T1000 (cell line): Measurements from ENCODE around the gene COP1.
"Not testable (repeated sequence)": the region's sequence is repeated elsewhere in the genome, so short reads cannot be mapped to it uniquely, and the experiment has no call there.

Experiments used
- DNase-seq: peaks from one replicate; lab custom pipeline; 2025; ENCODE audit warnings: mixed read lengths; lab: John Stamatoyannopoulos, UW

The COP1 gene

GRCh38 chr1:176043537-176043936 lies 163.5 kb downstream of the COP1 start:
- no peak for DNase-seq

GRCh38 chr1:176033881-176034280 lies 173.2 kb downstream of the COP1 start:
- DNase-seq: no peak

GRCh38 chr1:176033474-176033873 lies 173.6 kb downstream of the COP1 start:
- DNase-seq: no peak

GRCh38 chr1:176032040-176032645 lies 174.9 kb downstream of the COP1 start:
- DNase-seq: no peak

GRCh38 chr1:176029609-176030008 lies 177.5 kb downstream of the COP1 start:
- no peak for DNase-seq

GRCh38 chr1:176029155-176029554 lies 177.9 kb downstream of the COP1 start:
- no peak for DNase-seq

GRCh38 chr1:176027934-176028333 lies 179.2 kb downstream of the COP1 start:
- DNase-seq: not testable (repeated sequence)

- no peak for DNase-seq
Measured at GRCh38 chr1:176022574-176022973, 184.5 kb downstream of the COP1 start.

GRCh38 chr1:176017722-176018121 lies 189.4 kb downstream of the COP1 start:
- no peak for DNase-seq

GRCh38 chr1:176009951-176010350 lies 197.1 kb downstream of the COP1 start:
- no peak for DNase-seq

GRCh38 chr1:176007756-176008389 lies 199.2 kb downstream of the COP1 start:
- not testable (repeated sequence) for DNase-seq

GRCh38 chr1:175994660-175995059 lies 212.4 kb downstream of the COP1 start:
- not testable (repeated sequence) for DNase-seq

GRCh38 chr1:175992825-175993224 lies 214.3 kb downstream of the COP1 start:
- not testable (repeated sequence) for DNase-seq

- DNase-seq: not testable (repeated sequence)
Measured at GRCh38 chr1:175992202-175992601, 214.9 kb downstream of the COP1 start.

- no peak for DNase-seq
Measured at GRCh38 chr1:175984813-175985212, 222.3 kb downstream of the COP1 start.

GRCh38 chr1:175984057-175984812 lies 222.9 kb downstream of the COP1 start:
- DNase-seq: no peak

- DNase-seq: not testable (repeated sequence)
Measured at GRCh38 chr1:175983363-175983762, 223.7 kb downstream of the COP1 start.

- no peak for DNase-seq
Measured at GRCh38 chr1:175981128-175981527, 226.0 kb downstream of the COP1 start.

GRCh38 chr1:175978926-175979325 lies 228.2 kb downstream of the COP1 start:
- DNase-seq: no peak

GRCh38 chr1:175978476-175978875 lies 228.6 kb downstream of the COP1 start:
- no peak for DNase-seq

- DNase-seq: no peak
Measured at GRCh38 chr1:175976865-175977642, 230.0 kb downstream of the COP1 start.

- no peak for DNase-seq
Measured at GRCh38 chr1:175969231-175969630, 237.9 kb downstream of the COP1 start.
